GM20000 (cell line): ENCODE data around the gene ZBTB6.
"Not testable (repeated sequence)": the region's sequence is repeated elsewhere in the genome, so short reads cannot be mapped to it uniquely, and the experiment has no call there.

Experiments used
- DNase-seq: peaks from one replicate; pipeline ENCODE4 v3.0.0; 2012; ENCODE audit warnings: low spot score
- TF ChIP-seq, protein P1 (sequence below): IDR thresholded peaks from 2 replicates; pipeline ENCODE4 v1.5.1; 2012; ENCODE audit warnings: mild to moderate bottlenecking, control low read depth; ENCODE audit errors: extremely low read depth, missing control alignments

The ZBTB6 gene

DNA sequence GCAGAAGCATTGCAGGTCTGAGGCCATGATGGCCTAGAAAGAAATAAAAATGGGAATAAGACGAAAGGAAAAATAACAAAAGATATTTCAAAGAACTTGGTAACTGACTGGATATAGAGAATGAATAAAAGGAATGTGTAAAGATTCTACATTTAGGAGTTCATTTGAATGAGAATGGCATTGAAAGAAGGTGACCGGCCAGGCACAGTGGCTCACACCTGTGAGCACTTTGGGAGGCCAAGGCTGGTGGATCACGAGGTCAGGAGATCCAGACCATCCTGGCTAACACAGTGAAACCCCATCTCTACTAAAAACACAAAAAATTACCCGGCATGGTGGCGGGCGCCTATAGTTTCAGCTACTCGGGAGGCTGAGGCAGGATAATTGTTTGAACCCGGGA lies 9.6 kb upstream of the ZBTB6 start:
- no peak for DNase-seq
- TF ChIP-seq, protein P1, sequence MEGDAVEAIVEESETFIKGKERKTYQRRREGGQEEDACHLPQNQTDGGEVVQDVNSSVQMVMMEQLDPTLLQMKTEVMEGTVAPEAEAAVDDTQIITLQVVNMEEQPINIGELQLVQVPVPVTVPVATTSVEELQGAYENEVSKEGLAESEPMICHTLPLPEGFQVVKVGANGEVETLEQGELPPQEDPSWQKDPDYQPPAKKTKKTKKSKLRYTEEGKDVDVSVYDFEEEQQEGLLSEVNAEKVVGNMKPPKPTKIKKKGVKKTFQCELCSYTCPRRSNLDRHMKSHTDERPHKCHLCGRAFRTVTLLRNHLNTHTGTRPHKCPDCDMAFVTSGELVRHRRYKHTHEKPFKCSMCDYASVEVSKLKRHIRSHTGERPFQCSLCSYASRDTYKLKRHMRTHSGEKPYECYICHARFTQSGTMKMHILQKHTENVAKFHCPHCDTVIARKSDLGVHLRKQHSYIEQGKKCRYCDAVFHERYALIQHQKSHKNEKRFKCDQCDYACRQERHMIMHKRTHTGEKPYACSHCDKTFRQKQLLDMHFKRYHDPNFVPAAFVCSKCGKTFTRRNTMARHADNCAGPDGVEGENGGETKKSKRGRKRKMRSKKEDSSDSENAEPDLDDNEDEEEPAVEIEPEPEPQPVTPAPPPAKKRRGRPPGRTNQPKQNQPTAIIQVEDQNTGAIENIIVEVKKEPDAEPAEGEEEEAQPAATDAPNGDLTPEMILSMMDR = no peak

- no peak for DNase-seq
- TF ChIP-seq, protein P1 = no peak
Observed at GRCh38 chr9:122918310-122918709, 5.2 kb upstream of the ZBTB6 start.

DNA sequence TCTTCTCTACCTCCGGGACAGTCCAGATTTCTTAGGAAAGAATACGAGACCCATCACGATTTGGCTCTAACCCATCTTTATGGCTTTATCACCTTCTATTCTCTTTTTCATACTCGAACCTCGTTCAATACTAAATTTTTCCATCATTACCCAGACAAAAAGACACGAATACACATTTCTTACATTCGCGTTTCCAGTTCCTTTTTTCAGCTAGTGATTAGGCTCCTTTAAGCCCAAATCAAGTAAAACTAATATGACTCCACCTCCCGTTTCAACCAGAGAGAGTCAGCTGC lies 506 bp downstream of the ZBTB6 start:
- DNase-seq = no peak
- TF ChIP-seq, protein P1 = no peak

- not testable (repeated sequence) for DNase-seq
Observed at GRCh38 chr9:122906122-122906521, 7.0 kb downstream of the ZBTB6 start.

DNA sequence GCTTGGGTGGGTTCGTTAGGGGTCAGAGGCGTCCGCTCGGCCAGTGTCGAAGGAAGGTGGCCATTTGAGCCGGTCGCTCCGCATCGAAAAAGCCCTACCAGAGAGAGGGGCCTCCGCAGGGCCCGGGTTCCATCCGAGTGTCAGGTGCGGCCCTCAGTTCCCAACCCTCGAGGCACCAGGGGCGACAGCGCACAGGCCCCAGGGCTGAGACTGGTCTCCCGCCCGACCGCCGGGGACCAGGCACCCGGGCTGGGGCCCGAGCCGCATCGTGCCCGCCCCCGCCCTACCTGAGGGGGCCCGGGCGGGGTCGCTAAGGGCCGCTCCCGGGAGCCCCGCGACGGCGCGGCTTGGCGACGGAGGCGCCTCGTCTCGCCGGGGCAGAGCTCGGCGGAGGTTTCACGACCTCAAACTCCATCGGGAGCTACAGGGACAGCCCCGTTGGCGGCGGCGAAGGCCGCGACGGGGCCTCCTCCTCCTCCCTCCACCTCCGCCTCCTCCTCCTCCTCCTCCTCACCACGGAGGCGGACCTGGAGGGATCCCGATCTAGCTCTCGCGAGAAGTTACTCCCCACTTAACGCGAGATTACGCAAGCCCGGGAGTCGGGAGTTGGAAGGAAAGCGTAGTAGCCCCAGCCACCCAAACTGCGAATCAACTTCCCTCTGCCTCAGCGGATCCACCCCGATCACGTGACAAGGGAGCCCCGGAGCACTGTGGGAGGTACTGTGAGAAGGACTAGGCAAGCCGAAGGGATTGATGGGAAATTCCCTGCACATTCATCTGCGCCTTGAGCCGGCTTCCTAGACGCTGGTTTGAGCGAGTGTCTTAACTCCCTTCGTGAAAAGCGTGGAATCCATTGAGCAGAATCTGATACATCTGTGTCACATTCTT lies 8.1 kb downstream of the ZBTB6 start, which contains the start of gene RC3H2:
Gene RC3H2 (minus strand): TSS at position 537 of the 888 bp plus-strand sequence. CDS start 7,850 bp downstream, outside the sequence.
- DNase-seq = peak; percentile 92
- TF ChIP-seq, protein P1 = no peak

- DNase-seq = peak; percentile 42
- TF ChIP-seq, protein P1 = no peak
Observed at GRCh38 chr9:122904466-122904822, 8.7 kb downstream of the ZBTB6 start.

GRCh38 chr9:122900791-122901190 lies 12.3 kb downstream of the ZBTB6 start:
- peak; percentile 45 for DNase-seq

More at GRCh38 chr9:122900791-122901190, 12.3 kb downstream of the ZBTB6 start:
- TF ChIP-seq, protein P1 = no peak
